Epithelial cell of alveolus of lung (primary cell): ENCODE data around the gene BOLA2B. TPM values are rescaled to one million over a fixed set of nuclear protein-coding genes. Genes with fewer than 3 reads are reported as not detected.

Source experiments
- total RNA-seq: library from RNA; depleted of rRNA; stranded (reverse); fragments of >200 nt; gene quantifications from 2 replicates; pipeline ENCODE4 v1.2.1, GENCODE V29; 2015

The BOLA2B gene
- total RNA-seq = 220 and 267 TPM in 2 replicates

DNA sequence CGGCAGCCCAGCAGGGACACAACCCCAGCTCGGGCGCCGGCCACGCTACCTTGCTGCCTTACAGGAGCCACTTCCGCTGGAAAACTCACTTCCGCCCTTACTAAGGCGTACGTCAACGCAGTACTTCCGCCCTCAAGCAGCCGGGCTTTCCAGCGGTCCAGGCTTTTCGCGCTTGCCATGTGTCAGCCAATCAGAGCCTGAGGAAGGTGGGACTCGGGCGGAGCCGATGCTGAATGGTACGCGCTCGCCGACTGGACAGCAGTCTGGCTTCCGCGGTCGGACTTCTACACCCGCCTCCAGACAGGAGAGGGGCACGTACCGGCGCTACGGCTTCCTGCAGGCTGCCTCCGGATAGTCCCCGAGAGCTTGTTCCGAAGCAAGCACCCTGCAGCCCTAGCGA, at the start of gene BOLA2B, which contains the start of gene SLX1A:
Gene BOLA2B, minus strand, starts transcription at position 52 of the 400 bp plus-strand sequence. CDS start 71 bp downstream, outside the sequence.
Gene SLX1A, plus strand, starts transcription at position 261 of the 400 bp plus-strand sequence. CDS start 210 bp downstream, outside the sequence.

DNA sequence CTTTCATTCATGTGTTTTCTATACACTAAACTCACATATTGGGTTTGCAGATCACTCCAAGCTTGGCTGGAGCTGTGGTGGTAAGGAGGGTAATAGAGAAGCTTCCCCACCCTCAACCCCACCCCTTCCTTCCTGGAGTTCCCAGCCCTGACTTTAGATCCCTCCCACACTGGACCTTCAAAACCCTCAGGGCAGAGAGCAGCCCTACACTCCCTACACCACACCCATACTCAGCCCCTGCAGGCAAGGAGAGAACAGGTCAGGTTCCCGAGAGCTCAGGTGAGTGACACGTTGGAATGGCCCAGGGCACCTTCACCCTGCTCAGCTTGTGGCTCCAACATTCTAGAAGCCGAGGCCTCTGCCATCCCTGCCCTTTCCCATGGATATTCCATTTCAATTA, 5.6 kb upstream of the BOLA2B start, which contains the start of gene SULT1A3:
Gene SULT1A3, plus strand, starts transcription at position 207 of the 400 bp plus-strand sequence. CDS start 1,474 bp downstream, outside the sequence.

DNA sequence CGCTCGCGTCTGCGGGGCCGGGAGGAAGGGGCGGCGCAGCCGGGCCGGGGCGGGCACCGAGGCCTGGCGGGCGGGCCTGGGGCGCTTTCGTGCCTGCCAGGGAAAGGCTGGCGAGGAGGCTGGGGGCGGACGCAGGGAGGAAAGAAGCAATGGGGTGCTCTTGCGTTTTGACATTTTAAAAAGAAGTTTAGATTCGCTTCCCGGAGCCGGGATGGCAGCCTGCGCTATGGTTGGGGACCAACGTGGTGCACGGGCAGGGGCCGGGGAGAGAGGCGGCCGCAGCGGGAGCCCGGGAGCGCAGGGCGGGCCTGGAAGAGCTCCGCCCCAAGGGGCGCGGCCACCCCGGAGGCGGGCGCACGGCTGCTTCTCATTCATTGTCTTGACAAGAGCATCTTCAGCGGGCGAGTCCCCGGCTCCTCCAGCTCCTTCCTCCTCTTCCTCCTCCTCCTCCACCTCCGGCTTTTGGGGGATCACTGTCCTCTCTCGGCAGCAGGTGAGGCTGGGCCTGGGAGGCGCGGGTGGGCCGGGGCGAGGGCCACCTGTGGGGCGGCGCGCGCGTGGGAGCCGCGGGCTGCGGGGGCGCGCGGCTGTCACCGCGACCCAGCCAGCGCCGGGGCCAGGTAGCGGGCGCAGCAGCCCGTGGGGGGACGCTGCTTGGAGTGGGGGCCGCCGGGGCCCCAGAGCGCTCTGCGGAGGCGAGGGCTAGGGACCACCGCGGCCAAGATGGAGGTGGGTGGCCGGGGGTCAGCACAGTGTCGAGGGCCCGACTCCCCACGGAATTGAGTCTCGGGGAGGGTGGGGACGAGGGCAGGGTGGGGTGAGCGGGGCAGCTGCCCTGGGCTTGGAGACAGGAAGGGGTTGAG, 10.0 kb downstream of the BOLA2B start, which contains the start of gene CORO1A:
Gene CORO1A, plus strand, starts transcription at position 370 of the 863 bp plus-strand sequence. CDS start 1,608 bp downstream, outside the sequence.

Other genes with a start within 250 kb of the BOLA2B start
- gene TMEM219, start 231.6 kb downstream of the BOLA2B start, total RNA-seq = 169 and 182 TPM in 2 replicates
- gene TAOK2, start 219.8 kb downstream of the BOLA2B start, total RNA-seq = 29.0 and 56.0 TPM in 2 replicates
- 14.2 and 24.0 TPM in 2 replicates for gene HIRIP3, start 198.0 kb downstream of the BOLA2B start, total RNA-seq
- gene INO80E, start 197.4 kb downstream of the BOLA2B start, total RNA-seq = 52.6 and 194 TPM in 2 replicates
- gene DOC2A, start 182.6 kb downstream of the BOLA2B start, total RNA-seq = 0.52 and 2.7 TPM in 2 replicates
- gene C16orf92, start 170.5 kb downstream of the BOLA2B start, total RNA-seq = not detected in 2 replicates
- 0.16 TPM in 1 of 2 replicates, not detected in the other for gene TLCD3B, start 162.4 kb downstream of the BOLA2B start, total RNA-seq
- gene ALDOA, start 127.9 kb downstream of the BOLA2B start, total RNA-seq = 2,073 and 2,863 TPM in 2 replicates
- gene PPP4C, start 117.7 kb downstream of the BOLA2B start, total RNA-seq = 151 and 157 TPM in 2 replicates
- gene TBX6, start 101.7 kb downstream of the BOLA2B start, total RNA-seq = 0.13 and 2.6 TPM in 2 replicates
- gene YPEL3, start 97.5 kb downstream of the BOLA2B start, total RNA-seq = 15.8 and 91.5 TPM in 2 replicates
- gene GDPD3, start 80.1 kb downstream of the BOLA2B start, total RNA-seq = 0.13 and 4.2 TPM in 2 replicates
- 75.4 and 127 TPM in 2 replicates for gene MAPK3, start 70.4 kb downstream of the BOLA2B start, total RNA-seq
- 9.1 and 13.5 TPM in 2 replicates for gene CORO1A, start 10.1 kb downstream of the BOLA2B start, total RNA-seq
- gene SLX1A, start 209 bp upstream of the BOLA2B start, total RNA-seq = 64.3 and 179 TPM in 2 replicates
- 7.4 and 18.7 TPM in 2 replicates for gene SULT1A3, start 5.6 kb upstream of the BOLA2B start, total RNA-seq
- 0.13 and 0.64 TPM in 2 replicates for gene NPIPB13, start 54.8 kb upstream of the BOLA2B start, total RNA-seq
- 46.3 and 53.2 TPM in 2 replicates for gene CD2BP2, start 161.6 kb upstream of the BOLA2B start, total RNA-seq
- gene TBC1D10B, start 176.8 kb upstream of the BOLA2B start, total RNA-seq = 40.4 and 40.9 TPM in 2 replicates
- 21.2 TPM in 1 of 2 replicates, not detected in the other for gene MYL11, start 181.1 kb upstream of the BOLA2B start, total RNA-seq
- 0.32 TPM in 1 of 2 replicates, not detected in the other for gene SEPTIN1, start 188.9 kb upstream of the BOLA2B start, total RNA-seq
- gene ZNF48, start 201.8 kb upstream of the BOLA2B start, total RNA-seq = 9.6 and 10.1 TPM in 2 replicates
- 14.0 and 26.6 TPM in 2 replicates for gene ZNF771, start 213.9 kb upstream of the BOLA2B start, total RNA-seq
- 12.5 and 34.5 TPM in 2 replicates for gene DCTPP1, start 236.4 kb upstream of the BOLA2B start, total RNA-seq